ENCODE data around the gene ALX4.

- TF ChIP-seq CTCF (conservative IDR thresholded peaks at IDR 0.05; ENCODE audit: low read depth in 2 of 2) (no peak), CREB1 (CRISPR knock-in tag; IDR thresholded peaks at IDR 0.05; ENCODE audit: low read depth) (no peak), STAT1 (IDR thresholded peaks at IDR 0.05; ENCODE audit: unreplicated experiment) (no peak), EZH2 (IDR thresholded peaks at IDR 0.05; ENCODE audit: low read depth, unreplicated experiment) (no peak)
Observed at GRCh38 chr11:44324222-44324621, 14.3 kb upstream of the ALX4 start.

Data from GM23338 (cell line).